ENCODE results near the gene PPM1F.

- TF ChIP-seq EZH2 (IDR thresholded peaks at IDR 0.05; ENCODE audit: low read length, missing control alignments): no peak
- no peak for TF ChIP-seq CTCF (conservative IDR thresholded peaks at IDR 0.05 in 1 of 2, IDR thresholded peaks at IDR 0.05 in 1 of 2; ENCODE audit: low read depth in 1 of 2, low read length in 2 of 2)
Measured at GRCh38 chr22:21995660-21996059, 43.0 kb upstream of the PPM1F start.
